Activated CD8-positive, alpha-beta T cell treated with anti-CD3 and anti-CD28 coated beads for 36 hours (primary cell): ENCODE data around the gene KDM6A. TPM values are rescaled to one million over a fixed set of nuclear protein-coding genes. Genes with fewer than 3 reads are reported as not detected.

Experiments used
- ATAC-seq: fragments of 200-7000 bp; cut with Tn5 transposase; one replicate; pipeline ENCODE4 v1.10.0; 2021; ENCODE audit warnings: mild to moderate bottlenecking, moderate library complexity
- CTCF ChIA-PET: fragments of 350-600 bp; sonication (Branson Sonifier 250); formaldehyde crosslinking; loops from one replicate; lab custom pipeline; 2021; ENCODE audit warnings: antibody characterized with exemption; lab: Charles Lee
- POLR2A ChIA-PET: fragments of 350-600 bp; sonication (Branson Sonifier 250); formaldehyde crosslinking; loops from one replicate; lab custom pipeline; 2021; ENCODE audit warnings: antibody characterized with exemption; lab: Charles Lee
- DNase-seq: peaks from one replicate; pipeline ENCODE4 v3.0.0-alpha.2; 2020
- H3K27ac Mint-ChIP-seq: one replicate; pipeline ENCODE4 v1.8.0; 2021; ENCODE audit warnings: mild to moderate bottlenecking, mixed read lengths
- H3K27me3 Mint-ChIP-seq: one replicate; pipeline ENCODE4 v1.8.0; 2021; ENCODE audit warnings: mixed read lengths
- H3K36me3 Mint-ChIP-seq: one replicate; pipeline ENCODE4 v1.8.0; 2021; ENCODE audit warnings: low read depth, mixed read lengths
- H3K4me1 Mint-ChIP-seq: one replicate; pipeline ENCODE4 v1.8.0; 2021; ENCODE audit warnings: low read depth, mixed read lengths
- H3K4me3 Mint-ChIP-seq: one replicate; pipeline ENCODE4 v1.8.0; 2021; ENCODE audit warnings: mild to moderate bottlenecking, moderate library complexity, mixed read lengths
- H3K9me3 Mint-ChIP-seq: one replicate; pipeline ENCODE4 v1.8.0; 2021; ENCODE audit warnings: mixed read lengths
- CTCF ChIP-seq: fragments of 200-600 bp; IDR thresholded peaks from one replicate; pipeline ENCODE4 v1.8.0; 2022; ENCODE audit warnings: antibody characterized with exemption, mild to moderate bottlenecking
- intact Hi-C: fragments of 100-400 bp; cut with micrococcal nuclease; formaldehyde crosslinking; loops from one replicate; pipeline ENCODE4 v1.10.0; 2022
- total RNA-seq, 2 experiments: library from RNA; stranded (reverse); gene quantifications; one replicate each; pipeline ENCODE4 v1.2.3, GENCODE V29; 2021

Gene KDM6A
- total RNA-seq, 2 experiments from 2014 or later, result 18.9 to 21.1 TPM

GRCh38 chrX:44915361-44915868 lies 42.4 kb downstream of the KDM6A start:
- TF ChIP-seq CTCF, result no peak
- peaks cover 48% of the 10 kb centered on the region for H3K4me1 Mint-ChIP-seq
- H3K4me3 Mint-ChIP-seq, result no peak overlapping the region
- peak overlapping the region; percentile 25 for H3K27ac Mint-ChIP-seq
- ATAC-seq (no peak), DNase-seq (no peak)
- H3K9me3 Mint-ChIP-seq, result peaks cover 2% of the 10 kb centered on the region
- H3K27me3 Mint-ChIP-seq, result no peaks in the 10 kb centered on the region
- H3K36me3 Mint-ChIP-seq, result peaks cover 12% of the 10 kb centered on the region
- intact Hi-C loops, result no loop called here
- ChIA-PET POLR2A (interaction anchor here (1.0 kb wide), 1 partner anchor 40 kb away, joined by 4 read pairs; no protein-coding TSS in a partner anchor), CTCF (no interaction called here)

- Mint-ChIP-seq H3K4me1 (peaks cover 58% of the 10 kb centered on the region), H3K9me3 (peaks cover 2% of the 10 kb centered on the region), H3K4me3 (no peak overlapping the region), H3K27me3 (no peaks in the 10 kb centered on the region), H3K36me3 (peaks cover 8% of the 10 kb centered on the region), H3K27ac (no peak overlapping the region)
- intact Hi-C loops, result no loop called here
- ChIA-PET CTCF (no interaction called here), POLR2A (no interaction called here)
- ATAC-seq, result no peak
- TF ChIP-seq CTCF, result no peak
- DNase-seq, result no peak
These were observed 45.7 kb downstream of the KDM6A start for GRCh38 chrX:44918722-44919121.

GRCh38 chrX:44922980-44923379 lies 50.0 kb downstream of the KDM6A start:
- Mint-ChIP-seq H3K36me3 (peaks cover 8% of the 10 kb centered on the region), H3K4me3 (peak overlapping the region; percentile 57), H3K27ac (peak overlapping the region; percentile 79), H3K9me3 (peaks cover 2% of the 10 kb centered on the region), H3K27me3 (no peaks in the 10 kb centered on the region), H3K4me1 (peaks cover 52% of the 10 kb centered on the region)
- POLR2A ChIA-PET, result no interaction called here
- intact Hi-C loops, result loop anchor here (10.0 kb wide), 1 partner anchor 48 kb away; the partner anchor contains the start of gene KDM6A
- no peak for DNase-seq
- CTCF ChIA-PET, result no interaction called here
- ATAC-seq, result peak; percentile 45
- no peak for TF ChIP-seq CTCF

- TF ChIP-seq CTCF, result no peak
- H3K27me3 Mint-ChIP-seq, result no peaks in the 10 kb centered on the region
- POLR2A ChIA-PET, result no interaction called here
- CTCF ChIA-PET, result no interaction called here
- ATAC-seq, result no peak
- intact Hi-C loops, result loop anchor here (10.0 kb wide), 1 partner anchor 53 kb away; the partner anchor contains the start of gene KDM6A
- peaks cover 45% of the 10 kb centered on the region for H3K4me1 Mint-ChIP-seq
- H3K9me3 Mint-ChIP-seq, result no peaks in the 10 kb centered on the region
- no peak for DNase-seq
- H3K36me3 Mint-ChIP-seq, result peaks cover 7% of the 10 kb centered on the region
- H3K4me3 Mint-ChIP-seq, result no peak overlapping the region
- H3K27ac Mint-ChIP-seq, result no peak overlapping the region
These were observed 54.4 kb downstream of the KDM6A start for GRCh38 chrX:44927398-44927797.

GRCh38 chrX:44931441-44931973 lies 58.5 kb downstream of the KDM6A start:
- no peak overlapping the region for H3K4me3 Mint-ChIP-seq
- peak; percentile 60 for ATAC-seq
- no peaks in the 10 kb centered on the region for H3K27me3 Mint-ChIP-seq
- TF ChIP-seq CTCF, result no peak
- DNase-seq, result no peak
- peaks cover 7% of the 10 kb centered on the region for H3K36me3 Mint-ChIP-seq
- ChIA-PET CTCF (no interaction called here), POLR2A (interaction anchor here (1.3 kb wide), 1 partner anchor 13 kb away, joined by 3 read pairs; no protein-coding TSS in a partner anchor)
- H3K4me1 Mint-ChIP-seq, result peaks cover 56% of the 10 kb centered on the region
- H3K27ac Mint-ChIP-seq, result no peak overlapping the region
- intact Hi-C loops, result no loop called here
- no peaks in the 10 kb centered on the region for H3K9me3 Mint-ChIP-seq
